Smooth muscle cell (in vitro differentiated cells): ENCODE data around the gene RPRD2. TPM values are rescaled to one million over a fixed set of nuclear protein-coding genes. Genes with fewer than 3 reads are reported as not detected.

ENCODE experiments used
- DNase-seq: peaks from one replicate; lab custom pipeline; 2025; ENCODE audit not compliant: unreplicated experiment; lab: John Stamatoyannopoulos, UW
- H2AFZ ChIP-seq: fragments of 200-600 bp; sonication (generic); 2 replicates; pipeline ENCODE4 v1.6.0; 2016; ENCODE audit warnings: antibody characterized with exemption, low read depth, mild to moderate bottlenecking
- H3F3A ChIP-seq: fragments of 200-600 bp; sonication (generic); 2 replicates; pipeline ENCODE4 v1.6.0; 2017; ENCODE audit warnings: antibody characterized with exemption, low read depth
- H3K27ac ChIP-seq: fragments of 200-600 bp; sonication (generic); 2 replicates; pipeline ENCODE4 v1.5.1; 2016; ENCODE audit warnings: low read depth, mild to moderate bottlenecking
- H3K27me3 ChIP-seq: fragments of 200-600 bp; sonication (generic); 2 replicates; pipeline ENCODE4 v1.6.1; 2016; ENCODE audit warnings: low read depth, mild to moderate bottlenecking
- H3K36me3 ChIP-seq: fragments of 200-600 bp; sonication (generic); 2 replicates; pipeline ENCODE4 v1.5.1; 2016; ENCODE audit warnings: low read depth
- H3K4me1 ChIP-seq: fragments of 200-600 bp; sonication (generic); 2 replicates; pipeline ENCODE4 v1.5.1; 2016; ENCODE audit warnings: low read depth
- H3K4me2 ChIP-seq: fragments of 200-600 bp; sonication (generic); 2 replicates; pipeline ENCODE4 v1.6.0; 2016; ENCODE audit warnings: mild to moderate bottlenecking
- H3K4me3 ChIP-seq: fragments of 200-600 bp; sonication (generic); 2 replicates; pipeline ENCODE4 v1.5.1; 2016; ENCODE audit warnings: mild to moderate bottlenecking
- H3K79me2 ChIP-seq: fragments of 200-600 bp; sonication (generic); 2 replicates; pipeline ENCODE4 v1.6.0; 2016; ENCODE audit warnings: low read depth, mild to moderate bottlenecking
- H3K9ac ChIP-seq: fragments of 200-600 bp; sonication (generic); 2 replicates; pipeline ENCODE4 v1.6.0; 2016; ENCODE audit warnings: low read depth
- H3K9me3 ChIP-seq: fragments of 200-600 bp; sonication (generic); replicated peaks from 2 replicates; pipeline ENCODE4 v1.5.1; 2016; ENCODE audit warnings: low read depth
- H4K20me1 ChIP-seq: fragments of 200-600 bp; sonication (generic); 2 replicates; pipeline ENCODE4 v1.6.0; 2016; ENCODE audit warnings: low read depth
- CTCF ChIP-seq: fragments of 200-600 bp; sonication (generic); IDR thresholded peaks from 2 replicates; pipeline ENCODE4 v1.5.1; 2017; ENCODE audit warnings: borderline replicate concordance, mild to moderate bottlenecking, antibody characterized with exemption; ENCODE audit not compliant: insufficient read depth, poor library complexity, severe bottlenecking
- WGBS: methylation state at CpG from one replicate; pipeline ENCODE4 v1.1.7; 2016; ENCODE audit warnings: low lambda C conversion rate; 5-methylcytosine and 5-hydroxymethylcytosine counted together
- polyA plus RNA-seq: library from polyadenylated mRNA; unstranded; fragments of >200 nt; fragmentation: Nextera tagmentation; extraction: Ambion mirVana; gene quantifications from 2 replicates; pipeline ENCODE4 v1.2.1, GENCODE V29; 2016
- total RNA-seq: library from RNA; depleted of rRNA; stranded (reverse); fragments of >200 nt; gene quantifications from 2 replicates; pipeline ENCODE4 v1.2.3, GENCODE V29; 2014

The RPRD2 gene
- total and polyA plus RNA-seq, 2 experiments from 2014 or later, result 14.2 to 17.1 TPM

DNA sequence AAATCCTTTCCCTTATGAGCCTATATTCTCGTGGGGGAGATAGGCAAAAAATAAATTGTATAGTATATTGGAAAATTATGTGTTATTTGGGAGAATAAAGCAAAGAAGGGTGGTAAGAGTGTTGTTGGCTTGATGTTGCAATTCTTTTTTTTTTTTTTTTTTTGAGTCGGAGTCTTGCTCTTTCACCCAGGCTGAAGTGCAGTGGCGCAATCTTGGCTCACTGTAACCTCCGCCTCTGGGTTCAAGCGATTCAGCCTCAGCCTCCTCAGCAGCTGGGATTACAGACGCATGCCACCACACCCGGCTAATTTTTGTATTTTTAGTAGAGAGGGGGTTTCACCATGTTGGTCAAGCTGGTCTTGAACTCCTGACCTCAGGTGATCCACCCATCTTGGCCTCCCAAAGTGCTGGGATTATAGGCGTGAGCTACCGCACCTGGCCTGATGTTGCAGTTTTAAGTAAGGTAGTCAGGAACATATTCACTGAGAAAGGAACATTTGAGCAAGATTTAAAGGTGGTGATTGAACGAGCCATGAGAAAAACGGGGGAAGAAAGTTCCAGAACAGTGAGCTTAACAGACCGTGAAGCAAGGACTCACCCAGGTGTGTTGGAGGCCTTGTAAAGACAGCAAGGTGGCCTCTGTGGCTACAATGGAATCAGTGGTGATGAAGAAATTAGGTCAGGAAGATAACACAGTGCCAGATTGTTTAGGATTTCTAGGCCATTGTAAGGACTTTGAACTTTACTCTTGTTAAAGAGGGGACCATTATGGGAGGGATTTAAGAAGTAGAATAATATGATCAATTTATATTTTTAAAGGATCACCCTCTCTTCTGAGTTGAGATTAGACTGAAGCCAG lies 45.8 kb downstream of the RPRD2 start:
- H3K9ac ChIP-seq, result no peak overlapping the region
- no peak for TF ChIP-seq CTCF
- no peak overlapping the region for H3K4me3 ChIP-seq
- WGBS, result 92% methylated on average over 12 of the region's 12 CpGs
- H3K4me1 ChIP-seq, result no peaks in the 10 kb centered on the region
- no peaks in the 10 kb centered on the region for H3K27me3 ChIP-seq
- DNase-seq, result no peak
- peaks cover 96% of the 10 kb centered on the region for H4K20me1 ChIP-seq
- peaks cover 89% of the 10 kb centered on the region for H3K79me2 ChIP-seq
- H3K9me3 ChIP-seq, result no peaks in the 10 kb centered on the region
- no peaks in the 10 kb centered on the region for H3K36me3 ChIP-seq
- no peak overlapping the region for H2AFZ ChIP-seq
- H3K4me2 ChIP-seq, result peak overlapping the region; percentile 32
- no peaks in the 10 kb centered on the region for H3F3A ChIP-seq
- H3K27ac ChIP-seq, result peak overlapping the region; percentile 58

- Histone ChIP-seq H3K4me1 (no peaks in the 10 kb centered on the region), H3K79me2 (peaks cover 84% of the 10 kb centered on the region), H3K27me3 (no peaks in the 10 kb centered on the region), H2AFZ (no peak overlapping the region), H3K27ac (peak overlapping the region; percentile 58), H3F3A (no peaks in the 10 kb centered on the region), H3K4me3 (no peak overlapping the region), H3K9me3 (no peaks in the 10 kb centered on the region), H4K20me1 (peaks cover 95% of the 10 kb centered on the region), H3K4me2 (peak overlapping the region; percentile 32), H3K9ac (no peak overlapping the region), H3K36me3 (no peaks in the 10 kb centered on the region)
- TF ChIP-seq CTCF, result no peak
- no peak for DNase-seq
- 63% methylated on average over 6 of the region's 6 CpGs for WGBS
These were observed 46.7 kb downstream of the RPRD2 start for GRCh38 chr1:150410582-150411101.

DNA sequence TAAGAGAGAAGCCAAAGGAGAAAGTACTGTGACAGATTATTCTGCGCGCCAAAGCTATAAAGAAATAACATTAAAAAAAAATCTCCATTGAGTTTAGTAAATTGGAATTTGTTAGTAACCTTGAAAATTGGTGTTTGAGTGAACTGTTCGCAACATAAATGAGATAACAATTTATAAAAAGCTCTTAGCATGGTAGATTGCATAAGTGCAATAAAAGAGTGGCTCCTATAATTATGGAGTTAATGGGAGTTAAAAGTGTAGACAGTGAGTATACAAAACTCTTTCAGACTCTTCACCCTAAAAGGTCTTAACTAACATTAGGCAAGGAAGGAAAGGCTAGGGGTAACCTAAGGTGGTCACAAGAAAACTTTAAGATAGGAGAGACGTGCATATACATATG lies 50.6 kb downstream of the RPRD2 start:
- no peaks in the 10 kb centered on the region for H3K27me3 ChIP-seq
- peaks cover 60% of the 10 kb centered on the region for H3K79me2 ChIP-seq
- no peak overlapping the region for H3K4me3 ChIP-seq
- no peak for TF ChIP-seq CTCF
- no peak overlapping the region for H3K27ac ChIP-seq
- no peaks in the 10 kb centered on the region for H3K36me3 ChIP-seq
- H4K20me1 ChIP-seq, result peaks cover 86% of the 10 kb centered on the region
- peaks cover 4% of the 10 kb centered on the region for H3F3A ChIP-seq
- DNase-seq, result no peak
- no peak overlapping the region for H2AFZ ChIP-seq
- no peaks in the 10 kb centered on the region for H3K4me1 ChIP-seq
- H3K9ac ChIP-seq, result no peak overlapping the region
- no peak overlapping the region for H3K4me2 ChIP-seq
- no peaks in the 10 kb centered on the region for H3K9me3 ChIP-seq
- 99% methylated on average over 4 of the region's 4 CpGs for WGBS
